ENCODE measurements around the gene RALGAPA2. TPM values are rescaled to one million over a fixed set of nuclear protein-coding genes. Genes with fewer than 3 reads are reported as not detected.

RALGAPA2 gene
- total and polyA plus RNA-seq, 2 experiments from 2014 or later: 1.3 to 2.6 TPM

DNA sequence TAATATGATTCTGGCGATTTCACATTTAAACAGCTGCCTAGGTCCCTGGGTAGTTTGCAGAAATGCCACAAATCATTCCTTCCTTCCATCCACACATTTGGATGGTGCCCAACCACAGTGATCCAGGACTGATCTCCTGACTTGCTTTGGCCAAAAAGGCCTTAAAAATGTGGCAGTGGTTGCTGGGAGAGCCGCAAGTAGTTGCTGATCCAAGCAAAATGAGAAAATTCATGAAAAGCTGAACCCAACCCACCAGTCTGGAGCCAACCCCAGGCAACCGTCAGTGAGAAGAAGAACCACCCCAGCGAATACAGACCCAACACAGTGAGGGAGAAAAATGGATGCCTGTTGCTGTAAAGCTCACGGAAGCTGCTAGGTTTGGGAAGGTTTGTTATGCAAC lies 25.1 kb downstream of the RALGAPA2 start:
- no peaks in the 10 kb centered on the region for H3K36me3 ChIP-seq (ENCODE audit: low read depth)
- H3K27ac ChIP-seq: no peak overlapping the region
- in situ Hi-C loops (cut with MboI): no loop called here
- WGBS, 2 experiments (ENCODE audit: low coverage in 1 of 2, low lambda C conversion rate in 2 of 2, missing lambda C conversion rate in 2 of 2): 79% methylated on average over 5 of the region's 5 CpGs
- DNase-seq: no peak
- no peak overlapping the region for H2AFZ ChIP-seq
- H3K79me2 ChIP-seq (ENCODE audit: insufficient read depth): no peaks in the 10 kb centered on the region
- no peaks in the 10 kb centered on the region for H4K20me1 ChIP-seq (ENCODE audit: insufficient read depth)
- no peaks in the 10 kb centered on the region for H3K9me3 ChIP-seq (ENCODE audit: low read depth)
- no peaks in the 10 kb centered on the region for H3K9me2 ChIP-seq (ENCODE audit: insufficient read depth)
- no peak overlapping the region for H3K4me2 ChIP-seq (ENCODE audit: unreplicated experiment)
- H3K4me3 ChIP-seq: no peak overlapping the region
- no peaks in the 10 kb centered on the region for H3K4me1 ChIP-seq (ENCODE audit: insufficient read depth)
- no peak for TF ChIP-seq EZH2phosphoT487 (IDR thresholded peaks at IDR 0.05; ENCODE audit: insufficient read depth, low read depth)
- no peak for TF ChIP-seq EZH2 (IDR thresholded peaks at IDR 0.05; ENCODE audit: insufficient read depth, poor library complexity, severe bottlenecking)
- no peaks in the 10 kb centered on the region for H3F3A ChIP-seq (ENCODE audit: insufficient read depth)
- no peaks in the 10 kb centered on the region for H3K27me3 ChIP-seq (replicated peaks; ENCODE audit: insufficient read depth)
- H3K9ac ChIP-seq: no peak overlapping the region

DNA sequence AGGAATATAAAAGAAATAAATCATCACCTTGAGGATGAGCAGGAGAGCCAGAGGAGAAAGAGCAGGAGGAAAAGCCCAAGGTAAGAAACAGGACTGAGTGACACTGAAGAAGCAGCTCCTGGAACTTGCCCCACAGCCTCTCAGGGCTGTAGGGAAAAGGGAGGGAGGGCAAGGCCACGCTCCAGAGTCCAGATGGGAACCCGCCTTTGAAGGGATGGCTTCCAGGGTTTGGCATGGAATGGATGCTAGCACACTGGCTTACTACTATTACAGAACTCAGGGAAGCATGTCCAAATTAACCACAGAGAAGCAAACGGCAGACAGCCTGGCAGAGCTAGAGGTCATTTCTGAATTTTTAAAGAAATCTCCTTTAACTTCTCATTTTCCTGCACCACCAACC lies 26.8 kb downstream of the RALGAPA2 start:
- in situ Hi-C loops (cut with MboI): no loop called here
- no peak overlapping the region for H3K4me2 ChIP-seq (ENCODE audit: unreplicated experiment)
- H3K9ac ChIP-seq: no peak overlapping the region
- TF ChIP-seq EZH2 (IDR thresholded peaks at IDR 0.05; ENCODE audit: insufficient read depth, poor library complexity, severe bottlenecking): no peak
- TF ChIP-seq EZH2phosphoT487 (IDR thresholded peaks at IDR 0.05; ENCODE audit: insufficient read depth, low read depth): no peak
- no peaks in the 10 kb centered on the region for H3K79me2 ChIP-seq (ENCODE audit: insufficient read depth)
- no peaks in the 10 kb centered on the region for H3K9me2 ChIP-seq (ENCODE audit: insufficient read depth)
- H3F3A ChIP-seq (ENCODE audit: insufficient read depth): no peaks in the 10 kb centered on the region
- H3K9me3 ChIP-seq (ENCODE audit: low read depth): no peaks in the 10 kb centered on the region
- no peaks in the 10 kb centered on the region for H3K36me3 ChIP-seq (ENCODE audit: low read depth)
- H3K27me3 ChIP-seq (replicated peaks; ENCODE audit: insufficient read depth): no peaks in the 10 kb centered on the region
- WGBS, 2 experiments (ENCODE audit: low coverage in 1 of 2, low lambda C conversion rate in 2 of 2, missing lambda C conversion rate in 2 of 2): 15 to 20% methylated on average over 3 of the region's 3 CpGs
- H3K27ac ChIP-seq: no peak overlapping the region
- H2AFZ ChIP-seq: no peak overlapping the region
- no peak for DNase-seq
- no peaks in the 10 kb centered on the region for H3K4me1 ChIP-seq (ENCODE audit: insufficient read depth)
- H3K4me3 ChIP-seq: no peak overlapping the region
- H4K20me1 ChIP-seq (ENCODE audit: insufficient read depth): no peaks in the 10 kb centered on the region

DNA sequence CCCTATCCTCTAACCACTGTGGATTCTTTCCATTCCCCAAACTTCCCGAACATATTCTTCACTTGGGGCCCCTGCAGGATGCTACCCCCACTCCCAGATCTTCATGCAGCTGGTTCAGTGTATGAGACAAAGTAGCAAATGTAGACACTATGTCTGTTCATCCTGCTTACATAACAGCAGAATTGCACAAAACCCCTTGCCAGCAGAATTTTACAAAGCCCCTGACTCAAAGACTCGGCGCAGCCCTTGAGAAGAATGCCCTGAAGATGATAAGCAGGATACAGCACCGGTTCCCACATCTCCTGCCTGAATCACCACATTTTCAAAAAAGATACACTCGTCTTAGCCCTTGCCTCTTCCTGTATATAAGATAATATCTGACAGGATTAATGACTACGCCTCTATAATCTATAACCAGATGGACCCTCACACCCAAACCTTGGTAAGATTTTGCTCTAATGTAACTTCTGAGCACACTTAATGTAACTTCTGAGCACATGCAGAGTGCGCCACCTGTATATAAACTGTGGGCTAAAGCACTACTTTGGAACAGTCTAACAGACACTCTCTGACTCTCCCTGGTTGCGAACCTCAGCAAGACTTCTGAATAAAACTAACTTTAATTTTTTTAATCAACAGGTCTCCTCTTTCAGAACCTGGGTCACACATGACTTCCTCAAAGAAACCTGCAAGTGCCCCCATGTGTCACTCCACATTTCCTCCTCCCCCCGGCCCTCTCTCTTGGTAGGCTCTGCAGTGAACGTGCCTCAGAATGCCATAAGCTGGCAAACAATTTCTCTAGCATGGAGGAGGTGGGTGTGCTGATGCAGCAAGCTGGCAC lies 28.7 kb downstream of the RALGAPA2 start:
- no peak for DNase-seq
- H3K9me2 ChIP-seq (ENCODE audit: insufficient read depth): no peaks in the 10 kb centered on the region
- no peaks in the 10 kb centered on the region for H3K4me1 ChIP-seq (ENCODE audit: insufficient read depth)
- no peak for TF ChIP-seq EZH2 (IDR thresholded peaks at IDR 0.05; ENCODE audit: insufficient read depth, poor library complexity, severe bottlenecking)
- no peak for TF ChIP-seq EZH2phosphoT487 (IDR thresholded peaks at IDR 0.05; ENCODE audit: insufficient read depth, low read depth)
- no peak overlapping the region for H3K27ac ChIP-seq
- H3K9ac ChIP-seq: no peak overlapping the region
- no peaks in the 10 kb centered on the region for H3F3A ChIP-seq (ENCODE audit: insufficient read depth)
- H2AFZ ChIP-seq: no peak overlapping the region
- no peaks in the 10 kb centered on the region for H3K9me3 ChIP-seq (ENCODE audit: low read depth)
- 82 to 85% methylated on average over 10 of the region's 10 CpGs for WGBS, 2 experiments (ENCODE audit: low coverage in 1 of 2, low lambda C conversion rate in 2 of 2, missing lambda C conversion rate in 2 of 2)
- in situ Hi-C loops (cut with MboI): no loop called here
- H3K36me3 ChIP-seq (ENCODE audit: low read depth): no peaks in the 10 kb centered on the region
- H3K79me2 ChIP-seq (ENCODE audit: insufficient read depth): no peaks in the 10 kb centered on the region
- no peaks in the 10 kb centered on the region for H4K20me1 ChIP-seq (ENCODE audit: insufficient read depth)
- H3K4me3 ChIP-seq: no peak overlapping the region
- no peaks in the 10 kb centered on the region for H3K27me3 ChIP-seq (replicated peaks; ENCODE audit: insufficient read depth)
- no peak overlapping the region for H3K4me2 ChIP-seq (ENCODE audit: unreplicated experiment)

DNA sequence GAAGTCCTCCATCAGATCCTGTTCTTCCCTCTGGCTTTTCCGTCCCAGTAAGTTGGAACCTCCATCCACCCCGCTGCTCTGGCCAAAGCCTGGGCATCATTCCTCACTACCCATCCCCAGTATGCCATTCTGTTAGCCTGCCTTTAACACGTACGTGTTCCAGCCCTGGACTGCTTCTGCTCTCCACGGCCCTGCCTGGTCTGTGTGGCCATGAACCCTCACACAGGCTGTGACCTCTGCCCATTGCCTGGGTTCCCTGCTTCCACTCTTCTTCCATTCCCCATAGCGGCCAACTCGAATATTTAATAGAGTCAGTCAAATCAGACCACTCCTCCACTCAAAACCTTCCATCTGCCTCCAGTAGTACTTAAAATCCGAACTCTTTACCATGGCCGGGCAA lies 29.4 kb downstream of the RALGAPA2 start:
- Histone ChIP-seq H4K20me1 (ENCODE audit: insufficient read depth) (no peaks in the 10 kb centered on the region), H3K9me2 (ENCODE audit: insufficient read depth) (no peaks in the 10 kb centered on the region), H2AFZ (no peak overlapping the region), H3K4me3 (no peak overlapping the region), H3K4me2 (ENCODE audit: unreplicated experiment) (no peak overlapping the region), H3K79me2 (ENCODE audit: insufficient read depth) (no peaks in the 10 kb centered on the region), H3K27ac (no peak overlapping the region), H3F3A (ENCODE audit: insufficient read depth) (no peaks in the 10 kb centered on the region), H3K4me1 (ENCODE audit: insufficient read depth) (no peaks in the 10 kb centered on the region), H3K36me3 (ENCODE audit: low read depth) (no peaks in the 10 kb centered on the region), H3K27me3 (replicated peaks; ENCODE audit: insufficient read depth) (no peaks in the 10 kb centered on the region), H3K9ac (no peak overlapping the region), H3K9me3 (ENCODE audit: low read depth) (no peaks in the 10 kb centered on the region)
- no peak for DNase-seq
- in situ Hi-C loops (cut with MboI): no loop called here
- WGBS, 2 experiments (ENCODE audit: low coverage in 1 of 2, low lambda C conversion rate in 2 of 2, missing lambda C conversion rate in 2 of 2): 89 to 90% methylated on average over 9 of the region's 9 CpGs
- TF ChIP-seq EZH2 (IDR thresholded peaks at IDR 0.05; ENCODE audit: insufficient read depth, poor library complexity, severe bottlenecking) (no peak), EZH2phosphoT487 (IDR thresholded peaks at IDR 0.05; ENCODE audit: insufficient read depth, low read depth) (no peak)

All from GM23248 (cell line).